Lung (tissue), 12 donors: ENCODE data around the gene FCRL3. TPM values are rescaled to one million over a fixed set of nuclear protein-coding genes. Genes with fewer than 3 reads are reported as not detected.

ENCODE experiments used
- ATAC-seq: fragments of 200-7000 bp; cut with Tn5 transposase; one replicate; pipeline ENCODE4 v1.9.1; 2020; ENCODE audit warnings: moderate number of reproducible peaks; ENCODE audit not compliant: insufficient read depth, low FRiP score
- DNase-seq, 3 donors: peaks; one replicate each; pipeline ENCODE4 v3.0.0-alpha.2; 2013 to 2017
- H3K27ac ChIP-seq, 2 donors: one replicate each; pipeline ENCODE4 v1.5.1; 2013; ENCODE audit warnings: mild to moderate bottlenecking in 2 of 2, moderate library complexity in 2 of 2, control low read depth in 1 of 2, inconsistent platforms in 1 of 2, low read depth in 1 of 2, low read length in 1 of 2
- H3K27me3 ChIP-seq, 3 donors: one replicate each; pipeline ENCODE4 v1.5.1; 2013; ENCODE audit warnings: low read length in 2 of 3; ENCODE audit not compliant: control insufficient read depth in 3 of 3, insufficient read depth in 3 of 3
- H3K36me3 ChIP-seq, 4 donors: one replicate each; pipeline ENCODE4 v1.5.1; 2013; ENCODE audit warnings: low read length in 4 of 4, mild to moderate bottlenecking in 1 of 4, moderate library complexity in 1 of 4; ENCODE audit not compliant: control insufficient read depth in 4 of 4, insufficient read depth in 4 of 4
- H3K4me1 ChIP-seq, 5 donors: one replicate each; pipeline ENCODE4 v1.5.1; 2013; ENCODE audit warnings: low read length in 5 of 5, mild to moderate bottlenecking in 2 of 5, moderate library complexity in 1 of 5; ENCODE audit not compliant: control insufficient read depth in 5 of 5, insufficient read depth in 5 of 5
- H3K4me3 ChIP-seq: one replicate; pipeline ENCODE4 v1.5.1; 2013; ENCODE audit warnings: mild to moderate bottlenecking, control low read depth, moderate library complexity
- H3K9ac ChIP-seq, 2 donors: one replicate each; pipeline ENCODE4 v1.5.1; 2013; ENCODE audit warnings: low read length in 2 of 2, control low read depth in 1 of 2; ENCODE audit not compliant: insufficient read depth in 1 of 2
- H3K9me3 ChIP-seq, 4 donors: one replicate each; pipeline ENCODE4 v1.5.1; 2013; ENCODE audit warnings: low read length in 3 of 4, mild to moderate bottlenecking in 1 of 4, moderate library complexity in 1 of 4; ENCODE audit not compliant: control insufficient read depth in 4 of 4, insufficient read depth in 3 of 4
- WGBS, 2 donors: extraction: QIAGEN DNeasy Blood & Tissue Kit; methylation state at CpG; one replicate each; pipeline ENCODE4 v1.1.7; 2013; 5-methylcytosine and 5-hydroxymethylcytosine counted together
- polyA plus RNA-seq, 2 donors: library from polyadenylated mRNA; stranded (reverse); fragments of 200-250 nt; gene quantifications; one replicate each; pipeline ENCODE4 v1.2.1, GENCODE V29; 2013
- total RNA-seq, 2 donors: library from RNA; depleted of rRNA in 1 of 2; stranded (reverse); fragments of >200 nt in 1 of 2; gene quantifications; one replicate each; pipeline ENCODE4 v1.2.1, GENCODE V29; 2014 to 2021
- TF ChIP-seq, protein P1 (sequence below): IDR thresholded peaks from 2 replicates; pipeline ENCODE4 v1.5.1; 2012; ENCODE audit warnings: mild to moderate bottlenecking; ENCODE audit errors: control extremely low read depth, extremely low read depth
- donor health status: control.
- donor health status: control.
- donor health status: Bipolar disorder and iron deficiency.
- donor health status: healthy.
- donor health status: DM: yes; HTN: yes; CAD: no.

FCRL3 gene
- total and polyA plus RNA-seq, 4 donors = 0.30 to 1.5 (median 0.72) TPM

DNA sequence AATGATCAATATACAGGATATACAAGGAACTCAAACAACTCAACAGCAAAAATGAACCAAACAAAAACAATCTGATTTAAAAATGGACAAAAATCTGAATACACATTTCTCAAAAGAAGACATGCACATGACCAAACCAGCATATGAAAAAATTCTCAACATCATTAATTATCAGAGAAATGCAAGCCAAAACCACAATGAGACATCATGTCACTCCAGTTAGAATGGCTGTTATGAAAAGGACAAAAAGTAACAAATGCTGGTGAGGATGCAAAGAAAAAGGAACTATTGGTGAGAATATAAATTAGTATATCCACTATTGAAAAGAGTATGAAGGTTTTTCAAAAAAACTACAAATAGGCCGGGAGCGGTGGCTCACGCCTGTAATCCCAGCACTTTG lies 42.0 kb downstream of the FCRL3 start:
- no peak for ATAC-seq
- TF ChIP-seq, protein P1, sequence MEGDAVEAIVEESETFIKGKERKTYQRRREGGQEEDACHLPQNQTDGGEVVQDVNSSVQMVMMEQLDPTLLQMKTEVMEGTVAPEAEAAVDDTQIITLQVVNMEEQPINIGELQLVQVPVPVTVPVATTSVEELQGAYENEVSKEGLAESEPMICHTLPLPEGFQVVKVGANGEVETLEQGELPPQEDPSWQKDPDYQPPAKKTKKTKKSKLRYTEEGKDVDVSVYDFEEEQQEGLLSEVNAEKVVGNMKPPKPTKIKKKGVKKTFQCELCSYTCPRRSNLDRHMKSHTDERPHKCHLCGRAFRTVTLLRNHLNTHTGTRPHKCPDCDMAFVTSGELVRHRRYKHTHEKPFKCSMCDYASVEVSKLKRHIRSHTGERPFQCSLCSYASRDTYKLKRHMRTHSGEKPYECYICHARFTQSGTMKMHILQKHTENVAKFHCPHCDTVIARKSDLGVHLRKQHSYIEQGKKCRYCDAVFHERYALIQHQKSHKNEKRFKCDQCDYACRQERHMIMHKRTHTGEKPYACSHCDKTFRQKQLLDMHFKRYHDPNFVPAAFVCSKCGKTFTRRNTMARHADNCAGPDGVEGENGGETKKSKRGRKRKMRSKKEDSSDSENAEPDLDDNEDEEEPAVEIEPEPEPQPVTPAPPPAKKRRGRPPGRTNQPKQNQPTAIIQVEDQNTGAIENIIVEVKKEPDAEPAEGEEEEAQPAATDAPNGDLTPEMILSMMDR = no peak
- Histone ChIP-seq H3K27ac (no peak overlapping the region), H3K9me3 (no peaks in the 10 kb centered on the region), H3K36me3 (no peaks in the 10 kb centered on the region), H3K4me1 (no peaks in the 10 kb centered on the region), H3K27me3 (no peaks in the 10 kb centered on the region), H3K4me3 (no peak overlapping the region), H3K9ac (no peak overlapping the region)
- no peak for DNase-seq
- WGBS, 2 donors = 88 to 97% methylated on average over 3 of the region's 3 CpGs

DNA sequence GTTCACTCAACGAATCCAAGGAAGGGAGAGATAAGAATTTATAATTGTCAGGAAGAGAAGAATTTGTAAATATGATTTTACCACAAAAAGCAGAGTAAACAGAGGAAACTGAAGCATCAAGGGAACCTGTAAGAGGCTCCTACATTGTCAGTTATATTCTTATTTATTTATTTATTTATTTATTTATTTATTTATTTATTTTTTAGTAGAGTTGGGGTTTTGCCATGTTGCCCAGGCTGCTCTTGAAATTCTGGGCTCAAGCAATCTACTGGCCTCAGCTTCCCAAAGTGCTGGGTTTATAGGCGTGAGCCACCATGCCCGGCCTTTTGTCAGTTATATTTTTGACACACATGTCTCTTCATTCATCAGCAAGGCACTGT lies 47.1 kb downstream of the FCRL3 start:
- Histone ChIP-seq H3K9ac (no peak overlapping the region), H3K36me3 (no peaks in the 10 kb centered on the region), H3K27ac (no peak overlapping the region), H3K4me1 (no peaks in the 10 kb centered on the region), H3K9me3 (no peaks in the 10 kb centered on the region), H3K4me3 (no peak overlapping the region), H3K27me3 (no peaks in the 10 kb centered on the region)
- WGBS, 2 donors = 30 to 61% methylated on average over 3 of the region's 3 CpGs
- TF ChIP-seq, protein P1 = no peak
- no peak for DNase-seq
- no peak for ATAC-seq

DNA sequence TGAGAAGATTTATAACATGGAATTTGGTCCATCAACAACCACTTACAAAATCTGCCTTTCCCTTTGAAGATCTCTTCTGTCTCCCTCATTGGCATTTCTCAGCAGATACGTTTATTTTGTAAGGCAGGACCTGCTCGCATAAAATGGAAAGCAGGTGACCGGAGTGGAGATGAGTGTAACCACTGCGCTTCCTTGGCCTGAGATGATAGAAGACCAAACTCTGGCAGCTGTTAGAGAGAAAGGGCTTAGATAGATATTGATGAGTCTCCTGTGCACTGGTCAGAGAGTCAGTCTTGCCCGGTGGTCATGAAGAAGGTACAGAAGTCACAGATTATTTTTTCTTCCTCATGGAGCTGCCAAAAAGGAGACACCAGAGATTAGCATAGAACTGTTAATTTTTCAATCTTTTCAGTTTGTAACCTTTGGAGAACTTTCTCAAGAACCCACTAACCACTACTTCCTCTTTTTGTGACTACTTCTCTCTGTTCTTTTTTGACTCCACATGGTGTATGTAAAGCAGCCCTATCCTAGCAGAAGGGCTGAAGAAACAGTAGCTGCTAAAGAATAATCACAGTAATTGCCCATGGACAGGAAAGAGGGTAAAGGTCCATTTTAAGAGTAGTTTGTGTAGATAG lies 47.6 kb downstream of the FCRL3 start:
- 35 to 62% methylated on average over 5 of the region's 5 CpGs for WGBS, 2 donors
- H3K9ac ChIP-seq = no peak overlapping the region
- H3K27me3 ChIP-seq = no peaks in the 10 kb centered on the region
- DNase-seq = peak in 2 of 3 donors; percentile 0 to 4
- H3K27ac ChIP-seq = no peak overlapping the region
- ATAC-seq = no peak
- no peak overlapping the region for H3K4me3 ChIP-seq
- H3K9me3 ChIP-seq = no peaks in the 10 kb centered on the region
- no peaks in the 10 kb centered on the region for H3K4me1 ChIP-seq
- no peaks in the 10 kb centered on the region for H3K36me3 ChIP-seq
- TF ChIP-seq, protein P1 = no peak

DNA sequence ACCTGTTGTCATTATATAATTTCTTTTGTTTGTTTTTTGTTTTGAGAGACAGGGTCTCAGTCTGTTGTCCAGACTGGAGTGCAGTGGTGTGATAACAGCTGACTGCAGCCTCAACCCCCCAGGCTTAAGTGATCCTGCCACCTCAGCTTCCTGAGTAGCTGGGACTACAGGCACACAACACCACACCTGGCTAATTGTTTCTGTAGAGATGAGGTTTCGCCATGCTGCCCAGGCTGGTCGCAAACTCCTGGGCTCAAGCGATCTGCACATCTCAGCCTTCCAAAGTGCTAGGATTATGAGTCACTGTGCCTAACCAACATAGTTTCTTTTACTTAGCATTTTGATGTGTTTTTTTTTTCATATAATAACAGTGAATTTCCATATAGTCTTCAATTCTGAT lies 52.3 kb downstream of the FCRL3 start:
- no peaks in the 10 kb centered on the region for H3K9me3 ChIP-seq
- H3K36me3 ChIP-seq = no peaks in the 10 kb centered on the region
- H3K27me3 ChIP-seq = no peaks in the 10 kb centered on the region
- H3K9ac ChIP-seq = no peak overlapping the region
- TF ChIP-seq, protein P1 = no peak
- H3K4me1 ChIP-seq = no peaks in the 10 kb centered on the region
- no peak overlapping the region for H3K4me3 ChIP-seq
- ATAC-seq (no peak), DNase-seq (no peak)
- H3K27ac ChIP-seq = no peak overlapping the region
- WGBS, 2 donors = 92% methylated on average over 3 of the region's 3 CpGs
